ENCODE measurements around the gene UTP15. TPM values are rescaled to one million over a fixed set of nuclear protein-coding genes. Genes with fewer than 3 reads are reported as not detected.

The UTP15 gene
- total RNA-seq, 1 donor from 2014 or later, result 23.8 TPM

DNA sequence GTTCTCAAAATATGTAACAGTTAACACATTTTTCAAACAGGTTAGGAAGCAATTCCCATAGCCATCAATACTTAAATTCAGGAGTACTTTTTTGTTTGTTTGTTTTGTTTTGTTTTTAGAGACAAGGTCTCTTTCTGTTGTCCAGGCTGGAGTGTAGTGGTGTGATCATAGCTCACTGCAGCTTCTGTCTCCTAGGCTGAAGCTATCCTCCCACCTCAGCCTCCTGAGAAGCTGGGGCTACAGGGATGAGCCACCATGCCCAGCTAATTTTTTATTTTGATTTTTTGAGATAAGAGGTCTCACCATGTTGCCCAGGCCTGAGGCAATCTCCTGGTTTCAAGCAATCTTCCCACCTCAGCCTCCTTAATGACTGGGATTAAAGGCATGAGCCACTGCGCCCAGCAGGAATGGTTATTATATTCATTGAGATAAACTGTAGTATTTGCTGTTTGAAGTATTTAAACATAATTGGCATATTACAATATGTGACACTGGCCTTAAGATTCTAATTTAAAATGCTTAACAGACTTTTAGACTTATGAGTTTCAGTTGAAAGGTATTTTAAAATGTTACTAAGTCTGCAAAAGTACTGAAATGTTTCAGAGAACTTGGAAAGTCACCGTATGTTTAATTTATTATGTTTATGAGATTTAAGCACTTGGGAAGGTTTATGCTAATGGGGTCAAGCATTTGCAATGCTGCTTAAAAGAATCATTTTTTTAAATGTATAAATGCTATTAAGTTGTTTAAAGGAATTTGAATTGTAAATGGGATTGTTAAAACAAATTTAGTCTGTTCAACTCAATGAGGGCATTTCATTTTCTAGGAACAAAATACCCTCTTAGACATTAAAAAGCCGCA, 17.0 kb downstream of the UTP15 start:
- no peak for DNase-seq (ENCODE audit: low read depth)
- Histone ChIP-seq H3K36me3 (ENCODE audit: control insufficient read depth, insufficient read depth, low read length) (no peaks in the 10 kb centered on the region), H3K4me3 (ENCODE audit: low read depth, low read length) (no peak overlapping the region), H3K27me3 (ENCODE audit: control insufficient read depth, insufficient read depth, low read length) (no peaks in the 10 kb centered on the region)
- TF ChIP-seq, protein P1, sequence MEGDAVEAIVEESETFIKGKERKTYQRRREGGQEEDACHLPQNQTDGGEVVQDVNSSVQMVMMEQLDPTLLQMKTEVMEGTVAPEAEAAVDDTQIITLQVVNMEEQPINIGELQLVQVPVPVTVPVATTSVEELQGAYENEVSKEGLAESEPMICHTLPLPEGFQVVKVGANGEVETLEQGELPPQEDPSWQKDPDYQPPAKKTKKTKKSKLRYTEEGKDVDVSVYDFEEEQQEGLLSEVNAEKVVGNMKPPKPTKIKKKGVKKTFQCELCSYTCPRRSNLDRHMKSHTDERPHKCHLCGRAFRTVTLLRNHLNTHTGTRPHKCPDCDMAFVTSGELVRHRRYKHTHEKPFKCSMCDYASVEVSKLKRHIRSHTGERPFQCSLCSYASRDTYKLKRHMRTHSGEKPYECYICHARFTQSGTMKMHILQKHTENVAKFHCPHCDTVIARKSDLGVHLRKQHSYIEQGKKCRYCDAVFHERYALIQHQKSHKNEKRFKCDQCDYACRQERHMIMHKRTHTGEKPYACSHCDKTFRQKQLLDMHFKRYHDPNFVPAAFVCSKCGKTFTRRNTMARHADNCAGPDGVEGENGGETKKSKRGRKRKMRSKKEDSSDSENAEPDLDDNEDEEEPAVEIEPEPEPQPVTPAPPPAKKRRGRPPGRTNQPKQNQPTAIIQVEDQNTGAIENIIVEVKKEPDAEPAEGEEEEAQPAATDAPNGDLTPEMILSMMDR (IDR thresholded peaks at IDR 0.05; ENCODE audit: insufficient read depth, low read length, poor library complexity, severe bottlenecking), result no peak

DNA sequence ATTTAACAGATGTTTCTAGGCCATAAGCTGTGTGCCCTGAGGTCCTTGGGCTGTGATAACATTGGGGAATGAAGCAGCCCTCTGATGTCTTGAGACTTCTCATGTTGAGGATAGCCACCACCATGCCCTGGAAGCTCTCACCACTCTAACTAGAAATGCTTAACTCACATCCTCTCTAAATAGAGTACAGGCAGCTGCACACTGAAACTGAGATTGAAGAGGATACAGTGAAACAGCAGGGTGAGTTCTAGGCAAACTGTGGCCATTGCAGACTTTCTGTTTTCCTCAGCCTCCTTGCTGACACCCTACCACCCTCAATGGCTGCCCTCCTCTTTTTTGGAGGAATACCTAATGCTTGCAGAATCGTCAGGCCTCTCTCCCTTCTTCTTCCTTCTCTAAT, 22.4 kb downstream of the UTP15 start:
- Histone ChIP-seq H3K27me3 (ENCODE audit: control insufficient read depth, insufficient read depth, low read length) (no peaks in the 10 kb centered on the region), H3K4me3 (ENCODE audit: low read depth, low read length) (no peak overlapping the region), H3K36me3 (ENCODE audit: control insufficient read depth, insufficient read depth, low read length) (no peaks in the 10 kb centered on the region)
- DNase-seq (ENCODE audit: low read depth), result no peak
- TF ChIP-seq, protein P1 (IDR thresholded peaks at IDR 0.05; ENCODE audit: insufficient read depth, low read length, poor library complexity, severe bottlenecking), result no peak

DNA sequence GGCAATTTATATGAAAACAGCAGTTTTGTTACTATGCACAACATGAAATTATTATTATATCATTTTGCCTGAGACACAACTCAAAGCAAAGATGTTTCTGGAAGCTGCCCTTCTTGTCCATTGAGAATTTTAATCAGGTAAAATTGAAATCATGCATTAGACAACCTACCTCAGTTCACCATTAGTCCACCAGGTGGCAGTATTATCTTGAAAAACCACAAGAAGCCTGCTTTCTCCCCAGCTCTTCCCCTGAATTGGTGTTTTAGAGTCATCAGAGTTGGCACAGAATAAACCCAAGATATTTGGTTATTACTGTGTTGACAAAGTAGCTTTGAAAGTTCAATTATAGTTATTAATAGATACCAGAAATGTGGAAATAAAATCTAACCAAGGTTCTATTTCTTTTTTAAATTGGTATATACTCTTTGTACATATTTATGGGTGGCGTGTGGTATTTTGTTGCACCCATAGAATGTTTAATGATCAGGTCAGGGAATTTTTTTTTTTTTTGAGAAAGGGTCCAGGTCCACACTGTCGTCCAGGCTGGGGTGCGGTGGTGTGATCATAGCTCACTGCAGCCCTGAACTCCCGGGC, 25.7 kb downstream of the UTP15 start:
- peak; percentile 56 for DNase-seq (ENCODE audit: low read depth)
- TF ChIP-seq, protein P1 (IDR thresholded peaks at IDR 0.05; ENCODE audit: insufficient read depth, low read length, poor library complexity, severe bottlenecking), result peak; percentile 65
- Histone ChIP-seq H3K27me3 (ENCODE audit: control insufficient read depth, insufficient read depth, low read length) (no peaks in the 10 kb centered on the region), H3K36me3 (ENCODE audit: control insufficient read depth, insufficient read depth, low read length) (no peaks in the 10 kb centered on the region), H3K4me3 (ENCODE audit: low read depth, low read length) (no peak overlapping the region)

DNA sequence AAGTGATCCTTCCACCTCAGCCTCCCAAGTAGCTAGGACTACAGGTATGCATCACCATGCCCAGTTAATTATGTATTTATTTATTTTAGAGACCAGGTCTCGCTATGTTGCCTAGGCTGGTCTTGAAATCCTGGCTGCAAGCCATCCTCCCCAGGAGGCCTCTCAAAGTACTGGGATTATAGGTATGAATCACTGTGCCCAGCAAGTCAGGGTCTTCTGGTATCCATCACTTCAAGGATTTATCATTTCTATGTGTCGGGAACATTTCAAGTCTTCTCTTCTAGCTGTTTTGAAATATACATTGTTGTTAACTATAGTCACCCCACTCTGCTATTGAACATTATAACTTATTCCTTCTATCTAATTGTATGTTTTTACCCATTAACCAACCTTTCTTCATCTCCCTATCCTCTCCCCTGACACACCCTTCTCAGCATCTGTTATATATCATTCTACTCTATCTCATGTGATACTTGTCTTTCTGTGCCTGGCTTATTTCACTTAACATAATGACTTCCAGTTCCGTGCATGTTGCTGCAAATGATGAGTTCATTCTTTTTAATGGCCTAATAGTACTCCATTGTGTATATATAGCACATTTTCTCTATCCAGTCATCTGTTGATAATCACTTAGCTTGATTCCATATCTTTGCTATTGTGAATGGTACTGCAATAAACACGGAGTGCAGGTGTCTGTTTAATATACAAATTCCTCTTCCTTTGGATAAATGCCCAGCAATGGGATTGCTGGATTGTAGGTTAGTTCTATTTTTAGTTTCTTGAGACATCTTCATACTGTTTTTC, 26.4 kb downstream of the UTP15 start:
- TF ChIP-seq, protein P1 (IDR thresholded peaks at IDR 0.05; ENCODE audit: insufficient read depth, low read length, poor library complexity, severe bottlenecking), result no peak
- no peaks in the 10 kb centered on the region for H3K27me3 ChIP-seq (ENCODE audit: control insufficient read depth, insufficient read depth, low read length)
- no peaks in the 10 kb centered on the region for H3K36me3 ChIP-seq (ENCODE audit: control insufficient read depth, insufficient read depth, low read length)
- no peak overlapping the region for H3K4me3 ChIP-seq (ENCODE audit: low read depth, low read length)
- DNase-seq (ENCODE audit: low read depth), result no peak

GRCh38 chr5:73592551-73592950, 27.0 kb downstream of the UTP15 start:
- H3K36me3 ChIP-seq (ENCODE audit: control insufficient read depth, insufficient read depth, low read length), result no peaks in the 10 kb centered on the region
- no peaks in the 10 kb centered on the region for H3K27me3 ChIP-seq (ENCODE audit: control insufficient read depth, insufficient read depth, low read length)
- TF ChIP-seq, protein P1 (IDR thresholded peaks at IDR 0.05; ENCODE audit: insufficient read depth, low read length, poor library complexity, severe bottlenecking), result no peak
- no peak overlapping the region for H3K4me3 ChIP-seq (ENCODE audit: low read depth, low read length)
- no peak for DNase-seq (ENCODE audit: low read depth)
